GF-D8 (cell line): ENCODE data around the gene PML.

Experiments used
- DNase-seq: peaks from one replicate; lab custom pipeline; 2025; lab: John Stamatoyannopoulos, UW

The PML gene, protein sequence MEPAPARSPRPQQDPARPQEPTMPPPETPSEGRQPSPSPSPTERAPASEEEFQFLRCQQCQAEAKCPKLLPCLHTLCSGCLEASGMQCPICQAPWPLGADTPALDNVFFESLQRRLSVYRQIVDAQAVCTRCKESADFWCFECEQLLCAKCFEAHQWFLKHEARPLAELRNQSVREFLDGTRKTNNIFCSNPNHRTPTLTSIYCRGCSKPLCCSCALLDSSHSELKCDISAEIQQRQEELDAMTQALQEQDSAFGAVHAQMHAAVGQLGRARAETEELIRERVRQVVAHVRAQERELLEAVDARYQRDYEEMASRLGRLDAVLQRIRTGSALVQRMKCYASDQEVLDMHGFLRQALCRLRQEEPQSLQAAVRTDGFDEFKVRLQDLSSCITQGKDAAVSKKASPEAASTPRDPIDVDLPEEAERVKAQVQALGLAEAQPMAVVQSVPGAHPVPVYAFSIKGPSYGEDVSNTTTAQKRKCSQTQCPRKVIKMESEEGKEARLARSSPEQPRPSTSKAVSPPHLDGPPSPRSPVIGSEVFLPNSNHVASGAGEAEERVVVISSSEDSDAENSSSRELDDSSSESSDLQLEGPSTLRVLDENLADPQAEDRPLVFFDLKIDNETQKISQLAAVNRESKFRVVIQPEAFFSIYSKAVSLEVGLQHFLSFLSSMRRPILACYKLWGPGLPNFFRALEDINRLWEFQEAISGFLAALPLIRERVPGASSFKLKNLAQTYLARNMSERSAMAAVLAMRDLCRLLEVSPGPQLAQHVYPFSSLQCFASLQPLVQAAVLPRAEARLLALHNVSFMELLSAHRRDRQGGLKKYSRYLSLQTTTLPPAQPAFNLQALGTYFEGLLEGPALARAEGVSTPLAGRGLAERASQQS

GRCh38 chr15:73994413-73994883 lies at the start of gene PML:
TSS of gene PML (plus strand) at chr15:73994716. CDS start at chr15:73994813, 97 bp downstream.
- DNase-seq = peak; percentile 93

GRCh38 chr15:73945130-73945508 lies 49.4 kb upstream of the PML start:
- DNase-seq = no peak

GRCh38 chr15:73946046-73946721 lies 48.3 kb upstream of the PML start:
- DNase-seq = no peak

DNA sequence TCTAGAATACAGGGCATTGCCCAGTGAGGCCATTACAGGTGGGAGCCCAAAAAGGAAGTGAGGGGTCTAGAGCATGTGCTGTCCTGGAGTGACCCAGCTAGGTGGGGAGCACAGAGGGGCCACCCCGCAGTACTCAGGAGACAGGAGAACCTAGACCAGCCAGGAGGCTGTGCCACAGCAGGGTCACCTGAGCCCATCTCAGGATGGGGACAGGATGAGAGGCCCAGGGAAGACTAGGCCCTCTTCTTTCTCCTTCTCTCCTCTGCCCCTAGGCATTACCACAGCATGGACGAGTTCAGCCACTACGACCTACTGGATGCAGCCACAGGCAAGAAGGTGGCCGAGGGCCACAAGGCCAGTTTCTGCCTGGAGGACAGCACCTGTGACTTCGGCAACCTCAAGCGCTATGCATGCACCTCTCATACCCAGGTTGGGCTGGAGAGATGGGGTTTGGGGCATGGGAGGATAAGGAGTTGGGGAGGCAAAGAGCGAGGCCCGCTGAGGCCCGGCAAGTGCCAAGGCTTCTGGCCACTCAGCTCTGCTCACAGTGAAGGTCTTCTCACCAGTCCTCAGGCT lies 47.6 kb upstream of the PML start:
- no peak for DNase-seq

- DNase-seq = no peak
These were observed 46.9 kb upstream of the PML start for GRCh38 chr15:73947651-73948050.

GRCh38 chr15:73948396-73948795 lies 46.1 kb upstream of the PML start:
- DNase-seq = no peak

- DNase-seq = no peak
These were observed 45.5 kb upstream of the PML start for GRCh38 chr15:73948982-73949381.

DNA sequence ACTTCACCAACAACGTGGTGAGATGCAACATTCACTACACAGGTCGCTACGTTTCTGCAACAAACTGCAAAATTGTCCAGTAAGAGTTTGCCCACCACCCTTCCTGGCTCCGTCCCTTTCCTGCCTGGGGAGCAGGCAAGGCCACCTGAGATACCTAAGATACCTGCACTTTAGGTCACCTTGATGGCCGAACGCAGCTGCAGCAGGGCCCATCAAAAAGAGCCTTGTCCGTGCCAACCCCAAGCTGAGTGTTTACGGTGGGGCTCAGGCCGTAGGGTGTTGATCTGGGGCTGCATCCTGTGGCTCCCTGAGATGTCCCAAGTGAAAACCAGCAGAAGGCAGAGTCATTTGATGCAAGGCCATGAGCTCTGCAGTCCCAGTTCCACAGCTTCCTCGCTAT lies 45.0 kb upstream of the PML start:
- DNase-seq = no peak

DNA sequence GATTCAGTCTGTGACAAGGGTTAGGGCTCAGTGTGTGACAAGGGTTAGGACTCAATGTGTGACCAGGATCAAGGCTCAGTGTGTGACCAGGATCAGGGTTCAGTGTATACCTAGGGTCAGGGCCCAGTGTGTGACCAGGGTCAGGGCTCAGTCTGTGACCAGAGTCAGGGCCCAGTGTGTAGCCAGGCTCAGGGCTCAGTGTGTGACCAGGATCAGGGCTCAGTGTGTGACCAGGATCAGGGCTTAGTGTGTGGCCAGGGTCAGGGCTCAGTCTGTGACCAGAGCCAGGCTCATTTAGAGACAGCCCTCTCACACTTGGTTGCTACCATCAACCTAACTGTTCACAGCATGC lies 44.1 kb upstream of the PML start:
- DNase-seq = no peak

GRCh38 chr15:73950831-73951561 lies 43.5 kb upstream of the PML start:
- DNase-seq = peak; percentile 79

GRCh38 chr15:73951601-73952000 lies 42.9 kb upstream of the PML start:
- no peak for DNase-seq

GRCh38 chr15:73952171-73952912 lies 42.2 kb upstream of the PML start:
- no peak for DNase-seq

GRCh38 chr15:73952913-73953750 lies 41.4 kb upstream of the PML start:
- no peak for DNase-seq

DNA sequence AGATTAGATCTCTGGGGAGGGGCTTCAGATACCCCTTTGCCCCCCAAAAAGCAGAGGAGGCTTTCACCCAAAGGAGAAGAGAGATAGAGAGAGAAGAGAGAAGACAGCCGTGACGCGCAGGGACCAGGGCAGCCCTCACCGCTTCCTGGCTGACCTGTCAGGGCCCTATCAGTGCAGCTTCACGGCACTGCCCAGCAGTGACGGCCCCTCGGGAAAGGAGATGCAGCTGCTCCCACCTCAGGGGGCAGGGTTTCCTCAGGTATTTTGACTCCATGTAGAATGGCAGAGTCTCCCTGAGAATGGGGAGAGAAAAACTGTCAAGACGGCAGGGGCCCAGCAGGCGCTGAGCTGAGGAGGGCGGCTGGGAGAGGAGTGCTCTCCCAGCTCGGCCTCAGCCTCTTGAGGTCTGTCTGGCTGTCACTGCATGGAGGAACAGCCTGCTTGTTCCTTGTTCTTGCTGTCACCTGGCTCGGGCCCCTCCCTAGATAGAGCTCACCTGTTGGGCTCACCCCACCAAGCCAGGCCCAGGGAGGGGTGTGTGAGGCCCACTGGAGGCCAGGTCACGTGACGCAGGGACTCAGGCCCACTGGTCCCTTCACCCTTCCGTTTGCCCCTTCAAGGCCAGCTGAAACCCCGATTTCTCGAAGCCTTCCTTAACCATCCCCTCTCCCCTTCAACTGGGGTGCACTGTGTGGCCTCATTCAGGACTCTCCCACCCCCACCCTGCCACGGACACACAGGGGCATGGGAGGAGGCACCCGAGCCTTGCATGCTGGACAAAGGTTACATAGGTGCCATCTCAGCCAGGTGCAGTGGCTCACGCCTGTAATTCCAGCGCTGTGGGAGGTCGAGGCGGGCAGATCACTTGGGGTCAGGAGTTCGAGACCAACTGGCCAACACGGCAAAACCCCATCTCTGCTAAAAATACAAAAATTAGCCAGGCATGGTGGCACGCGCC lies 40.0 kb upstream of the PML start:
- DNase-seq = no peak

- no peak for DNase-seq
These were observed 39.2 kb upstream of the PML start for GRCh38 chr15:73955326-73955725.

DNA sequence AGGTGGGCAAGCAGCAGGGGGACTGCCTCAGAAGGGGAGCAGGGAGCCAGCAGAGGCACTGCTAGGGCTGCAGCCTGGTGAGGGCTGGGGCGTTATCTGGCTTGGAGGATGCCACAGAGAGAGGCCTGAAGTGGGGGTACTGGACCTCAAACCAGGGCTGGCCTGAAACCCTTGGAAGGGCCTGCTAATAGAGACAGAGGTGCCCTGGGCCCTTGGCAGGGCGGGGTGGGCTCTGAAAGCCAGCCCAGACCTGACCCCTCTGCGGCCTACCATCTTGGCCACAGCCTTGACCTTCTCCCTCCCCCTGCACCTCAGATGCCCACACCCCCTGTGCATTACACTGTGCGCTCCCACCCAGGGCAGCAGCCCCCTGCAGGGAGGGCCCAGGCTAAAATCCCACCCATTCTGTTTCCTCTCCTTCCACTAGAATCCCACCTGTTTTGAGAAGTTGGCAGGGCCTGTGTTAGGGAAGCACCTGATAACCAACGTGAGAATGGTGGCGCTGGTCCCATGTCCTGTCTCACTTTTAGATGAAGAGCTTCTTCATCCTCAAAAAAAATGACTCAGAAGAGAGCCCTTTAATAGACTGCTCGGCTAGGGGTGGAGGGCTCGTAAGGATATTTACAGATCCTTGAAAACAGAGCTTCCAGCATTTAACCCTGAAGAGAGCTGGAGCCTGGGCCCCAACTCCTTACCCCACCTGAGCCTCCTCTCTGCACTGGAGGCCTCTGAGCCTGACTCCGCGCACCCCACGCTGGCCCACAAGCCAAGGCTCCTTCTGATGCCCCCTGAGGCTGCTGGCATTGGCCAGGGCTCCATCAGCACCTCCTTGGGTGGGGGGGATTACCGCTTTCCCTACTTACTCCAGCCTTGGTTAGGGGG lies 38.4 kb upstream of the PML start:
- no peak for DNase-seq

DNA sequence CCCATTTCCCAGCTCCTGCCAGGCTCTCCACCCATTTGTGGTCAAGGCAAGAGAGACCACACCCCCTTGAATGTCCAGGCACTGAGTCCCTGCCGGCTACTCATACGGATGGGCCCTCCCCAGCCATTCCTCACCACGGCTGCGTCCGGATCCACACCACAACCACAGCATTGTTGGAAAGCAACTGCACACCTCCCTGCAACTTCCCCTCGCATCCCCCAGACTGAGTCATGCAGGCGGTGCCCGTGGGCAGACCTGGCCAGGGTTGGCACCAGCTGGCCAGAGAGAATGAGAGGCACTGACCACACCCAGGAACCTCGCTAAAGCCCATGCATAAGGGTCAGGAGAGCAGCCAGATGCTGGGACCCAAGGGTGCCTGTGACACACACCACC lies 37.8 kb upstream of the PML start:
- DNase-seq = peak; percentile 30

- DNase-seq = no peak
These were observed 37.2 kb upstream of the PML start for GRCh38 chr15:73957276-73957675.
